Heart left ventricle (tissue), 13 donors: ENCODE results near the gene SELENOP.

ENCODE experiments used
- POLR2A ChIP-seq, 2 donors: fragments of 450-650 bp; IDR thresholded peaks; one replicate each; pipeline ENCODE4 v1.6.1; 2017; ENCODE audit warnings: antibody characterized with exemption in 2 of 2, mild to moderate bottlenecking in 2 of 2, moderate library complexity in 2 of 2
- TF ChIP-seq, protein P1 (sequence below), 12 donors: fragments of 200-600 bp; sonication (generic) in 4 of 12; IDR thresholded peaks; one replicate each; pipeline versions ENCODE4 v1.5.0 to v1.8.0; 2018 to 2022; ENCODE audit warnings: antibody characterized with exemption in 12 of 12, mild to moderate bottlenecking in 5 of 12
- donor health status: ischemic (EF 13 %, LVEDD 7.1; RV severe dilation, severe dysfunction).
- donor health status: DM: no; HTN: yes; CAD: no.
- donor health status: DM: no; HTN: no; CAD: no.
- donor health status: ischemic (EF 25% LVEDD 6.9; RV normal size, moderate dysfunction).
- donor health status: ischemic (EF 25% LVEDD 5.7; RV mildly dilated, moderate dysfunction).
- donor health status: ischemic (EF 35%, LVEDD 5.7; RV mildly dilated, moderate dysfunction).
- donor health status: nonischemic (EF 11% LVEDD 7.7; RV severe dilation, severe dysfunction).
- donor health status: DM: yes; HTN: yes; CAD: no.
- donor health status: PGD.
- donor health status: ischemic (EF 29% LVEDD 5.4; RV normal size, mild dysfunction).
- donor health status: nonischemic (EF 23%, LVEDD 6.1; RV moderate dilation, normal function).

DNA sequence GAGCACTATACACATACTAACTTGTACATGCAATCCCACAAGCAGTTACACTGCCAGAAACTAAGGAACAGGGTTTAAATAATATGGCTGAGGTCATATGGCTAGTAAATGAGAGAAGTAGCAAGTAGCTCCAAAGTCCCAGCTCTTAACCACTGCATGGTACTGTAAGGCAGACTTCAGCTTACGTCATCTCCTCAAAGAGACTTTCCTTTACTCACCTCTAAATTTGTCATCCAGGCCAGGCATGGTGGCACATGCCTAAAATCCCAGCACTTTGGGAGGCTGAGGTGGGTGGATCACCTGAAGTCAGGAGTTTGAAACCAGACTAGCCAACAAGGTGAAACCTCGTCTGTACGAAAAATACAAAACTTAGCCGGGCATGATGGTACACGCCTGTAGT, 20.4 kb upstream of the SELENOP start:
- TF ChIP-seq, protein P1, sequence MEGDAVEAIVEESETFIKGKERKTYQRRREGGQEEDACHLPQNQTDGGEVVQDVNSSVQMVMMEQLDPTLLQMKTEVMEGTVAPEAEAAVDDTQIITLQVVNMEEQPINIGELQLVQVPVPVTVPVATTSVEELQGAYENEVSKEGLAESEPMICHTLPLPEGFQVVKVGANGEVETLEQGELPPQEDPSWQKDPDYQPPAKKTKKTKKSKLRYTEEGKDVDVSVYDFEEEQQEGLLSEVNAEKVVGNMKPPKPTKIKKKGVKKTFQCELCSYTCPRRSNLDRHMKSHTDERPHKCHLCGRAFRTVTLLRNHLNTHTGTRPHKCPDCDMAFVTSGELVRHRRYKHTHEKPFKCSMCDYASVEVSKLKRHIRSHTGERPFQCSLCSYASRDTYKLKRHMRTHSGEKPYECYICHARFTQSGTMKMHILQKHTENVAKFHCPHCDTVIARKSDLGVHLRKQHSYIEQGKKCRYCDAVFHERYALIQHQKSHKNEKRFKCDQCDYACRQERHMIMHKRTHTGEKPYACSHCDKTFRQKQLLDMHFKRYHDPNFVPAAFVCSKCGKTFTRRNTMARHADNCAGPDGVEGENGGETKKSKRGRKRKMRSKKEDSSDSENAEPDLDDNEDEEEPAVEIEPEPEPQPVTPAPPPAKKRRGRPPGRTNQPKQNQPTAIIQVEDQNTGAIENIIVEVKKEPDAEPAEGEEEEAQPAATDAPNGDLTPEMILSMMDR (IDR thresholded peaks at IDR 0.05), result no peak
- TF ChIP-seq POLR2A (IDR thresholded peaks at IDR 0.05), result no peak
